H1 (cell line): ENCODE measurements around the gene TSC22D1. TPM values are rescaled to one million over a fixed set of nuclear protein-coding genes. Genes with fewer than 3 reads are reported as not detected.
"Not testable (repeated sequence)": the region's sequence is repeated elsewhere in the genome, so short reads cannot be mapped to it uniquely, and the experiment has no call there.

Experiments used
- CTCF ChIA-PET: fragments of 300-600 bp; sonication (Branson Sonifier 250); formaldehyde crosslinking; loops from one replicate; lab custom pipeline; 2021; ENCODE audit not compliant: partially characterized antibody; lab: Charles Lee
- POLR2A ChIA-PET: fragments of 300-600 bp; sonication (Branson Sonifier 250); formaldehyde crosslinking; loops from one replicate; lab custom pipeline; 2021; ENCODE audit warnings: inconsistent platforms; ENCODE audit not compliant: partially characterized antibody; lab: Charles Lee
- DNase-seq, 2 experiments: peaks; one replicate each; pipeline versions ENCODE4 v3.0.0 to v3.0.0-alpha.2; 2010 to 2022; ENCODE audit warnings: low spot score in 2 of 2, low read depth in 1 of 2, mixed read lengths in 1 of 2
- FAIRE-seq: peaks from 2 replicates; lab custom pipeline; 2011; peaks lifted over from hg19 to GRCh38; lab: Jason Lieb, UNC
- H2AFZ ChIP-seq: 2 replicates; pipeline ENCODE4 v1.8.1; 2012; ENCODE audit warnings: low read length, inconsistent platforms
- H2AK5ac ChIP-seq: 2 replicates; pipeline ENCODE4 v1.6.1; 2013; ENCODE audit warnings: low read depth, low read length
- H2BK120ac ChIP-seq: replicated peaks from 2 replicates; pipeline ENCODE3; 2013; ENCODE audit warnings: low read depth, low read length, inconsistent platforms
- H2BK12ac ChIP-seq: 2 replicates; pipeline ENCODE4 v1.6.1; 2013; ENCODE audit warnings: low read depth, low read length
- H2BK15ac ChIP-seq: 2 replicates; pipeline ENCODE4 v1.6.1; 2013; ENCODE audit warnings: low read length
- H2BK20ac ChIP-seq: 2 replicates; pipeline ENCODE4 v1.6.1; 2013; ENCODE audit warnings: low read length
- H2BK5ac ChIP-seq: 2 replicates; pipeline ENCODE4 v1.6.1; 2013; ENCODE audit warnings: low read depth, low read length
- H3K14ac ChIP-seq: 2 replicates; pipeline ENCODE4 v1.6.1; 2013; ENCODE audit warnings: inconsistent platforms; ENCODE audit not compliant: insufficient read length
- H3K18ac ChIP-seq: 2 replicates; pipeline ENCODE4 v1.6.1; 2013; ENCODE audit warnings: low read length; ENCODE audit errors: extremely low read depth
- H3K23ac ChIP-seq: 2 replicates; pipeline ENCODE4 v1.6.1; 2013; ENCODE audit warnings: inconsistent platforms; ENCODE audit not compliant: insufficient read length
- H3K23me2 ChIP-seq: 2 replicates; pipeline ENCODE4 v1.6.1; 2013; ENCODE audit warnings: low read depth, low read length
- H3K27ac ChIP-seq: 2 replicates; pipeline ENCODE4 v1.6.1; 2011; ENCODE audit warnings: low read depth, low read length, inconsistent platforms
- H3K27me3 ChIP-seq, 4 experiments: replicated peaks in 1 of 4; 1 replicate in 1 of 4; 2 replicates in 3 of 4; pipeline versions ENCODE4 v1.6.1 to v1.8.1; 2011 to 2013; ENCODE audit warnings: low read length in 3 of 4, mild to moderate bottlenecking in 3 of 4, inconsistent platforms in 2 of 4, mixed read lengths in 2 of 4, moderate library complexity in 1 of 4; ENCODE audit not compliant: control insufficient read depth in 3 of 4, insufficient read depth in 3 of 4; ENCODE audit errors: extremely low read depth in 1 of 4
- H3K36me3 ChIP-seq, 4 experiments: 2 replicates each; pipeline versions ENCODE4 v1.6.1 to v1.8.1; 2011 to 2013; ENCODE audit warnings: mild to moderate bottlenecking in 4 of 4, low read length in 3 of 4, moderate library complexity in 2 of 4, control low read depth in 1 of 4, inconsistent platforms in 1 of 4; ENCODE audit not compliant: insufficient read depth in 4 of 4, control insufficient read depth in 2 of 4
- H3K4ac ChIP-seq: replicated peaks from 2 replicates; pipeline ENCODE3; 2013; ENCODE audit warnings: low read length, low read depth, mixed read lengths, inconsistent platforms; ENCODE audit not compliant: insufficient read length
- H3K4me1 ChIP-seq, 4 experiments: replicated peaks in 1 of 4; 1 replicate in 1 of 4; 2 replicates in 3 of 4; pipeline versions ENCODE4 v1.6.1 to v1.8.1; 2011 to 2013; ENCODE audit warnings: low read length in 3 of 4, inconsistent platforms in 2 of 4, mixed read lengths in 1 of 4; ENCODE audit not compliant: insufficient read depth in 4 of 4, control insufficient read depth in 3 of 4
- H3K4me2 ChIP-seq, 2 experiments: 2 replicates each; pipeline versions ENCODE4 v1.6.1 to v1.8.1; 2011 to 2013; ENCODE audit warnings: low read depth in 2 of 2, low read length in 2 of 2, control low read depth in 1 of 2, inconsistent platforms in 1 of 2, mild to moderate bottlenecking in 1 of 2; ENCODE audit not compliant: insufficient read depth in 1 of 2
- H3K4me3 ChIP-seq, 4 experiments: fragments of 200-600, 300-600 bp in 1 of 4; sonication (generic), shearing (Covaris generic), sonication (Bioruptor Twin) in 1 of 4; 2 replicates each; pipeline versions ENCODE4 v1.5.1 to v1.8.1; 2011 to 2016; ENCODE audit warnings: low read length in 4 of 4, low read depth in 3 of 4, control low read depth in 2 of 4, inconsistent platforms in 2 of 4, mild to moderate bottlenecking in 2 of 4, mixed read lengths in 1 of 4, moderate library complexity in 1 of 4; ENCODE audit not compliant: insufficient read depth in 2 of 4; ENCODE audit errors: extremely low read depth in 1 of 4
- H3K56ac ChIP-seq: replicated peaks from 2 replicates; pipeline ENCODE3; 2013; ENCODE audit warnings: low read depth, mild to moderate bottlenecking, mixed read lengths, low read length, inconsistent platforms; ENCODE audit not compliant: insufficient read length
- H3K79me1 ChIP-seq: 2 replicates; pipeline ENCODE4 v1.6.1; 2013; ENCODE audit warnings: low read depth, low read length, control low read depth
- H3K79me2 ChIP-seq, 2 experiments: 2 replicates each; pipeline versions ENCODE4 v1.6.1 to v1.8.1; 2012 to 2013; ENCODE audit warnings: low read length in 2 of 2, mild to moderate bottlenecking in 2 of 2, inconsistent platforms in 1 of 2; ENCODE audit not compliant: insufficient read depth in 2 of 2, control insufficient read depth in 1 of 2
- H3K9ac ChIP-seq, 4 experiments: replicated peaks in 1 of 4; 1 replicate in 1 of 4; 2 replicates in 3 of 4; pipeline versions ENCODE4 v1.6.1 to v1.8.1; 2011 to 2013; ENCODE audit warnings: low read depth in 3 of 4, low read length in 3 of 4, control low read depth in 2 of 4, mild to moderate bottlenecking in 2 of 4, moderate library complexity in 2 of 4, inconsistent platforms in 1 of 4; ENCODE audit errors: extremely low read depth in 1 of 4
- H3K9me3 ChIP-seq, 2 experiments: 2 replicates each; pipeline versions ENCODE4 v1.6.1 to v1.8.1; 2012 to 2013; ENCODE audit warnings: mild to moderate bottlenecking in 2 of 2, moderate library complexity in 2 of 2, control low read depth in 1 of 2, inconsistent platforms in 1 of 2, low read depth in 1 of 2, low read length in 1 of 2, mixed read lengths in 1 of 2; ENCODE audit not compliant: insufficient read depth in 2 of 2
- H4K20me1 ChIP-seq, 2 experiments: replicated peaks in 1 of 2; 2 replicates each; pipeline versions ENCODE3 to v1.8.1; 2011 to 2013; ENCODE audit warnings: inconsistent platforms in 2 of 2, low read length in 2 of 2, mild to moderate bottlenecking in 1 of 2; ENCODE audit not compliant: insufficient read depth in 2 of 2, control insufficient read depth in 1 of 2
- H4K5ac ChIP-seq: 2 replicates; pipeline ENCODE4 v1.6.1; 2013; ENCODE audit warnings: low read length, low read depth, mixed read lengths, inconsistent platforms; ENCODE audit not compliant: insufficient read length
- H4K8ac ChIP-seq: 2 replicates; pipeline ENCODE4 v1.8.0; 2013; ENCODE audit warnings: mild to moderate bottlenecking, moderate library complexity, low read length, inconsistent platforms; ENCODE audit not compliant: insufficient read depth; ENCODE audit errors: extremely low read depth
- H4K91ac ChIP-seq: replicated peaks from 2 replicates; pipeline ENCODE3; 2013; ENCODE audit warnings: low read length, mixed read lengths, inconsistent platforms; ENCODE audit not compliant: insufficient read length
- GABPA ChIP-seq: IDR thresholded peaks from 2 replicates; pipeline ENCODE4 v1.6.1; 2011; ENCODE audit warnings: mild to moderate bottlenecking, low read length, moderate library complexity, borderline replicate concordance; ENCODE audit not compliant: insufficient read depth
- HDAC2 ChIP-seq, 2 experiments: fragments of 300-600 bp in 1 of 2; sonication (generic) in 1 of 2; IDR thresholded peaks; 2 replicates each; pipeline ENCODE4 v1.6.1; 2011 to 2012; ENCODE audit warnings: low read depth in 2 of 2, low read length in 2 of 2, mild to moderate bottlenecking in 2 of 2, moderate library complexity in 2 of 2, borderline replicate concordance in 1 of 2, inconsistent platforms in 1 of 2
- JUND ChIP-seq: IDR thresholded peaks from 2 replicates; pipeline ENCODE4 v1.6.1; 2011; ENCODE audit warnings: mild to moderate bottlenecking, improper control_type of control experiment, low read length
- NANOG ChIP-seq: IDR thresholded peaks from 2 replicates; pipeline ENCODE4 v1.6.1; 2011; ENCODE audit warnings: low read length, low read depth, mild to moderate bottlenecking, inconsistent platforms; ENCODE audit not compliant: insufficient read depth, poor library complexity, severe bottlenecking
- RAD21 ChIP-seq, 2 experiments: IDR thresholded peaks in 1 of 2; conservative IDR thresholded peaks in 1 of 2; 2 replicates each; pipeline ENCODE4 v1.6.1; 2011; ENCODE audit warnings: low read depth in 2 of 2, low read length in 2 of 2, improper control_type of control experiment in 1 of 2, inconsistent platforms in 1 of 2, mild to moderate bottlenecking in 1 of 2, moderate library complexity in 1 of 2
- RNF2 ChIP-seq: fragments of 200-900, 300-1000 bp; sonication (generic); IDR thresholded peaks from 2 replicates; pipeline ENCODE4 v1.7.1; 2016; ENCODE audit warnings: borderline replicate concordance, low read depth, mild to moderate bottlenecking, antibody characterized with exemption, low read length; ENCODE audit not compliant: poor library complexity, severe bottlenecking; ENCODE audit errors: missing control alignments
- SIN3A ChIP-seq, 2 experiments: IDR thresholded peaks in 1 of 2; conservative IDR thresholded peaks in 1 of 2; 2 replicates each; pipeline ENCODE4 v1.6.1; 2011 to 2012; ENCODE audit warnings: low read length in 2 of 2, improper control_type of control experiment in 1 of 2, low read depth in 1 of 2, mild to moderate bottlenecking in 1 of 2
- WGBS, 2 experiments: shearing (Covaris generic) in 1 of 2; methylation state at CpG; one replicate each; pipeline versions ENCODE4 v1.1.6 to v1.1.7; 2013 to 2015; ENCODE audit warnings: low lambda C conversion rate in 2 of 2, mixed read lengths in 2 of 2, inconsistent platforms in 1 of 2, low coverage in 1 of 2, missing lambda C conversion rate in 1 of 2; ENCODE audit not compliant: insufficient replicate concordance in 2 of 2, insufficient coverage in 1 of 2, insufficient read length in 1 of 2; ENCODE audit errors: extremely low coverage in 1 of 2, missing lambda C conversion rate in 1 of 2; 5-methylcytosine and 5-hydroxymethylcytosine counted together
- polyA plus RNA-seq, 7 experiments: library from polyadenylated mRNA; depleted of rRNA in 3 of 7; stranded (reverse) in 5 of 7; unstranded in 2 of 7; fragments of >200 nt in 5 of 7; fragments of 200-250 nt in 2 of 7; gene quantifications; 1 replicate in 5 of 7; 2 replicates in 1 of 7; 4 replicates in 1 of 7; pipeline versions ENCODE4 v1.2.1 to v1.2.3, GENCODE V29; 2011 to 2013; ENCODE audit warnings: missing spikeins in 2 of 7, mixed read lengths in 2 of 7
- total RNA-seq: library from RNA; stranded (reverse); fragmentation: NEBNext Ultra II Directional; extraction: Animal tissue kit (Norgen Biotek cat#: 25700); gene quantifications from 2 replicates; pipeline ENCODE4 v1.2.1, GENCODE V29; 2021

TSC22D1 gene
- total and polyA plus RNA-seq, 2 of the 8 experiments (the other 6 are each of a cell fraction or from before 2014, with no cell fraction given): 52.6 to 80.9 TPM

GRCh38 chr13:44514278-44514677, 61.9 kb downstream of the TSC22D1 start (continued):
- TF ChIP-seq GABPA (no peak), HDAC2 (IDR thresholded peaks at IDR 0.05; ENCODE audit: borderline replicate concordance in 1 of 2, low read depth in 2 of 2, low read length in 2 of 2) (no peak), NANOG (no peak), JUND (no peak), SIN3A (conservative IDR thresholded peaks at IDR 0.05 in 1 of 2, IDR thresholded peaks at IDR 0.05 in 1 of 2; ENCODE audit: low read depth in 1 of 2, low read length in 2 of 2) (no peak), RNF2 (no peak), RAD21 (IDR thresholded peaks at IDR 0.05 in 1 of 2, conservative IDR thresholded peaks at IDR 0.05 in 1 of 2; ENCODE audit: low read depth in 2 of 2, low read length in 2 of 2) (no peak)

GRCh38 chr13:44509853-44510252, 66.3 kb downstream of the TSC22D1 start:
- not testable (repeated sequence) for H2BK5ac ChIP-seq, FAIRE-seq, H2AFZ ChIP-seq, H2BK15ac ChIP-seq, H3K4me3 ChIP-seq, DNase-seq, H2BK12ac ChIP-seq, H2BK20ac ChIP-seq, H4K91ac ChIP-seq, H3K56ac ChIP-seq, H3K36me3 ChIP-seq, H3K18ac ChIP-seq, H2BK120ac ChIP-seq, H4K20me1 ChIP-seq, H3K14ac ChIP-seq, H3K9me3 ChIP-seq, H4K5ac ChIP-seq, H4K8ac ChIP-seq, H3K9ac ChIP-seq, H3K27ac ChIP-seq, H3K79me2 ChIP-seq, H3K27me3 ChIP-seq, H3K79me1 ChIP-seq, H2AK5ac ChIP-seq, H3K4me1 ChIP-seq, H3K23me2 ChIP-seq, H3K4ac ChIP-seq, H3K4me2 ChIP-seq, H3K23ac ChIP-seq
- CTCF ChIA-PET: interaction anchor here (0.6 to 0.8 kb wide), 2 partner anchors 28 to 760 kb away, joined by 3 to 4 read pairs; no protein-coding TSS in a partner anchor
- POLR2A ChIA-PET: interaction anchor here (0.7 kb wide), 1 partner anchor 183 kb away, joined by 3 read pairs; no protein-coding TSS in a partner anchor
- 91% methylated on average over 5 of the region's 6 CpGs; no CpG with 5 or more reads in 1 of the 2 experiments for WGBS, 2 experiments
